Duodenal mucosa (tissue), 2 donors: ENCODE results near the gene LRRC4C.

Experiments
- H3K27ac ChIP-seq: one replicate; pipeline ENCODE4 v1.7.0; 2013; ENCODE audit warnings: low read depth, low read length
- H3K27me3 ChIP-seq, 2 donors: one replicate each; pipeline ENCODE4 v1.7.0; 2013; ENCODE audit warnings: low read length in 2 of 2, control low read depth in 1 of 2; ENCODE audit not compliant: insufficient read depth in 2 of 2, control insufficient read depth in 1 of 2
- H3K36me3 ChIP-seq, 2 donors: one replicate each; pipeline ENCODE4 v1.7.0; 2013; ENCODE audit warnings: low read length in 2 of 2, control low read depth in 1 of 2; ENCODE audit not compliant: insufficient read depth in 2 of 2, control insufficient read depth in 1 of 2
- H3K4me1 ChIP-seq, 2 donors: one replicate each; pipeline ENCODE4 v1.7.0; 2013; ENCODE audit warnings: low read length in 2 of 2, control low read depth in 1 of 2; ENCODE audit not compliant: insufficient read depth in 2 of 2, control insufficient read depth in 1 of 2
- H3K4me3 ChIP-seq, 2 donors: one replicate each; pipeline ENCODE4 v1.7.0; 2013; ENCODE audit warnings: low read length in 2 of 2, low read depth in 1 of 2
- H3K9ac ChIP-seq, 2 donors: one replicate each; pipeline ENCODE4 v1.7.0; 2013; ENCODE audit warnings: low read length in 2 of 2, low read depth in 1 of 2
- H3K9me3 ChIP-seq, 2 donors: one replicate each; pipeline ENCODE4 v1.7.0; 2013; ENCODE audit warnings: low read length in 2 of 2, control low read depth in 1 of 2; ENCODE audit not compliant: control insufficient read depth in 1 of 2

LRRC4C gene

DNA sequence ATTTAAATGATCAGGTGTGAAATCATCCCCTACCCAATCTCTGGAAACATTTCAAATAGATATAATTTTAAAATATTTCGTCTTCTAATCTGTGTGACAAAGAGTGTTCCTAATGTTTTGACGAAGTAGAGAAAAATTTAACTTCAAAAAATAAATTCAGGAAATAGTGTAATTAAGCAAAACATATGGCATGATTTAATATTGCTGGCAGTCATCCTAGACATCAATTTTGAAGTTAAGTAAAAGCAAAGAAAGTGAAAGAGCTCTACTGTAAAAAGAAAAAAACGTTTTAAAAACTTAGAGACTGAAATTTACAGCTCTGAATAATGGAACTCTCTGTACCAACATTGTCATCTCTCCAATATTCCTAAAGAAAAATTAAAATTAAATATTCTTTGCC is 1062.3 kb downstream of the LRRC4C start:
- no peaks in the 10 kb centered on the region for H3K27me3 ChIP-seq
- no peaks in the 10 kb centered on the region for H3K9me3 ChIP-seq
- H3K9ac ChIP-seq = no peak overlapping the region
- no peak overlapping the region for H3K27ac ChIP-seq
- H3K4me3 ChIP-seq = no peak overlapping the region
- no peaks in the 10 kb centered on the region for H3K36me3 ChIP-seq
- no peaks in the 10 kb centered on the region for H3K4me1 ChIP-seq

DNA sequence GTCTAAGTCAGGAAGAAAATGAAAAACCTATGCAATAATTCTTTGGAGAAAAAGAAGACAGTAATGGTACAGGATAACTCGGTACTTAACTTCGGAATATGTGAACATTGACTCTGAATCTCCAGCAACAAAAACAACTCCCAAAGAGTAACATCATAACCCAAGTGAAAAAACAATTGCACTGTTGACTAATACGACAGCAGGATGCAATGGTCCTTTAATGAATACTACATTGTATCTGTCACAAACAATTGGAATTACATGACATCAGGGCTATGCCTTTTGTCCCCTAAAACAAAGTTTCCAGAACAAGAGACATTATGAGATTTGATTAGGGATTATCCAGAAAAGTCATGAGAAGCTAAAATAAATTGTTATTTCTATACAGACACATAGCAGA is 1065.9 kb downstream of the LRRC4C start:
- Histone ChIP-seq H3K27me3 (no peaks in the 10 kb centered on the region), H3K9me3 (no peaks in the 10 kb centered on the region), H3K27ac (no peak overlapping the region), H3K4me3 (no peak overlapping the region), H3K4me1 (no peaks in the 10 kb centered on the region), H3K36me3 (no peaks in the 10 kb centered on the region), H3K9ac (no peak overlapping the region)

DNA sequence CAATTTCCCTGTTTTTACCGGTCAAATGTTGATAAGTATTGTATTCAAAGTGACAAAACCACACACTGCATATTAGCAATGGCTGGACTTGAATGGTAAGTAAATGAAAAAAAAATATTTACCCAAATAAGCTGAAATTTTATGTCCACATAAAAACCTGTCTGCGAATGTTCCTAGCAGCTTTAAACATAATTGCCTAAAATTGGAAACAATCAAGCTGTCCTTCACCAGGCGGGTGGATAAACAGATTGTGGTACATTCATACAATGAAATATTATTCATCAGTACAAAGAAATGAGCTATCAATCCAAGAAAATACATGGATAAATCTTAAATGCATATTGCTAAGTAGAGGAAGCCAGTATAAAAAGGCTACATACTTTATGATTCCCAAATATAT is 1067.8 kb downstream of the LRRC4C start:
- no peaks in the 10 kb centered on the region for H3K27me3 ChIP-seq
- H3K4me1 ChIP-seq = no peaks in the 10 kb centered on the region
- H3K9me3 ChIP-seq = no peaks in the 10 kb centered on the region
- H3K27ac ChIP-seq = no peak overlapping the region
- H3K4me3 ChIP-seq = no peak overlapping the region
- H3K36me3 ChIP-seq = no peaks in the 10 kb centered on the region
- no peak overlapping the region for H3K9ac ChIP-seq

DNA sequence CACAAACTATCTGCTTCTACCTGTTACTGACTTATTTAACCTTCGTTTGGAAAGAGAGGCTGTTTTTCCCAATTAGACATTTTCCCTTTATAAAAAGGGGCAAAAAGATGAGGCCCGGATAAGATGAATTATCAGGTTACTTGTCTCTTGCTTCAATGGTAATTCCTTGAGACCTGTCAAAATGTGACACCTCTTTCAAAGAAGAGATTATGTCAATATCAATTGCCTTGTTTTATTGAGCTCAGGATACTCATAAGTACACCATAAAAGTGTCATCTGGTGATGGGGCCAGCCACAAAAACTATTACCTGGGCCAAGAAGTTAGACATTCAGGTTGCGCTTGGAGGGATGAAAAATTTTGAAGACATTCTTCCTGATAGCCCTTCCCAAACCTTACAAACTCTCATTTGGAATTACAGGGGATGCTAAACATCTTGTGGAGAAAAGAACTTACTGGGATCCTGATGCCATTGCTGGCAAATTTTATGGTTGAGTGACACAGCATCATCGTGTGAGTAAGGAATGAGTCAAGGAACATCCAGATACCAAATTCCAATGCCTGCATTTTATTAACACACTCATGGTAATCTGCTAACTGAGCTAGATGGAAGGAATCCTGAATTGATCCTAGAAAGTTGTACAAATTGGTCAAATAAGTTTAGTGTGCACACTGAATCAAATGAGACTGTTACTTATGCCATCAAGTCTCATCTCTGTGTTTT is 1071.2 kb downstream of the LRRC4C start:
- Histone ChIP-seq H3K36me3 (no peaks in the 10 kb centered on the region), H3K27me3 (no peaks in the 10 kb centered on the region), H3K27ac (no peak overlapping the region), H3K9ac (no peak overlapping the region), H3K9me3 (no peaks in the 10 kb centered on the region), H3K4me1 (no peaks in the 10 kb centered on the region), H3K4me3 (no peak overlapping the region)

DNA sequence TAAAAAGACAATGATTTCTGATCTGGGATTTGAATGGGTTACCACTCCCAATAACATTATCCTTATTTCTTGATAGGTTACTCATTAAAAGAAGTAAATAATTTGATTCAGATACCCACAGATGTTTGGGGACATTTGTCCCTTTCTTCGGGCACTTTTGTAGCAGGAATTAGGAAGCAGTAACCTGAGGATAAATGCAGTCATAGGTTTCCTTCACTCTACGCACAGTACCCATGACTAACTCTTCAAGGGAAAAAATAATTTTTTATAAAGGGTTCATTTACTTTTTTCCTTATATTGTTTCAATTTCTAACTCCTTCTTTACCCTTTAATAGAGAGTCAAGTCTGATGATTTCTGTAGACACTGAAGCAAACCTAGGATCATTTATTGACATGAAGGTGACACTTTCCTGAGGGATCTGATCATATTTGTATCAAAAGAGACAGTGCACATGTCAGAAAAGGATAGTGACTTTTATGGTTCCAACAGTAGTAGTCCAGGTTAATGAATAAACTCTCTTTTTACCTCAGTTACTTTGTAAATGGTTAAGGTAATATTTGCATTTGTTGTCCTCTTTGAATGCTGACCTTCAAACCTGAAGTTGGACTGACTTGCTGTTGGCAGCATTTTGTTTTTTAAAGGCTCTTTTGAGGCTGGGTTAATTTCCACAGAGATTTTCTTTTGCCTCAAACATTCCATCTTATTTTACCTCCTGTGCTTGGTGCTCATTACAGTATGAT is 1072.0 kb downstream of the LRRC4C start:
- H3K4me3 ChIP-seq = no peak overlapping the region
- H3K9ac ChIP-seq = no peak overlapping the region
- no peaks in the 10 kb centered on the region for H3K4me1 ChIP-seq
- no peaks in the 10 kb centered on the region for H3K27me3 ChIP-seq
- no peaks in the 10 kb centered on the region for H3K9me3 ChIP-seq
- no peak overlapping the region for H3K27ac ChIP-seq
- H3K36me3 ChIP-seq = no peaks in the 10 kb centered on the region

DNA sequence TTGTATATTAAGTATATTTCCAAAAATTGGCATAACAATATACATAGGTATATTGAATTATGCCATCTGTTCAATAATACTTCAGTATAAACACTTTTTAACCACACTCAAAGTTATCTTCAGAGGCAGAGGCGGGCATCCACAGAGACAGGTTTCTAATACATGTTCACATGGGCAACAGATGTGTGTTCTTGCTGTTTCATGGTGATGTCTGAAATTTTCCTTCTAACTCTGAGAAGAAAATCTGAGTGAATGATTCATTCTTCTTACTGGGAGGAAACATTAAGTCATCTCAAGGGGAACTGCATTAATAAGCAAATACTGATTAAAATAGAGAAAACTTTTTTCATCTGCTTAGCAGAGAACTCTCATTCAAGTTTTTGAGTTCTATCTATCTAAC is 1074.5 kb downstream of the LRRC4C start:
- Histone ChIP-seq H3K9ac (no peak overlapping the region), H3K4me3 (no peak overlapping the region), H3K4me1 (no peaks in the 10 kb centered on the region), H3K36me3 (no peaks in the 10 kb centered on the region), H3K9me3 (no peaks in the 10 kb centered on the region), H3K27ac (no peak overlapping the region), H3K27me3 (no peaks in the 10 kb centered on the region)

DNA sequence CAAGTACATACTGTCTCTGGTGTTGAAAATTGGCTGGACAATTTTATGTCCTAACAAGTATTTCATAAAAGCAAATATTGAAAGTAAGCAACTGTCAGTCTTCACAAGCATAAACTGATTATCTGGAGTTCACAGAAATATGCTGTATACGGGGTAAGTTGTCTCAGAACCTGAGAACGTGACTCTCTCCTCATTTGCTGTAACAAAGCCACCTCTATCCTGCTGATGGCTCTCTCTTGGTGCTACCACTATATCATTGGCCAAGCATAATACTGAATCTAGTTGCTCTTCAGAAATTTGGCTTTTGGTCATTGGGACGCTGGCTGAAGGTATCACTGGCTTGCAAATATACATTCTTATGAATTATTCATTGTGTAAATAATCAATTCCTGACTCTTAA is 1078.0 kb downstream of the LRRC4C start:
- Histone ChIP-seq H3K27ac (no peak overlapping the region), H3K9ac (no peak overlapping the region), H3K9me3 (no peaks in the 10 kb centered on the region), H3K4me1 (no peaks in the 10 kb centered on the region), H3K36me3 (no peaks in the 10 kb centered on the region), H3K4me3 (no peak overlapping the region), H3K27me3 (no peaks in the 10 kb centered on the region)

DNA sequence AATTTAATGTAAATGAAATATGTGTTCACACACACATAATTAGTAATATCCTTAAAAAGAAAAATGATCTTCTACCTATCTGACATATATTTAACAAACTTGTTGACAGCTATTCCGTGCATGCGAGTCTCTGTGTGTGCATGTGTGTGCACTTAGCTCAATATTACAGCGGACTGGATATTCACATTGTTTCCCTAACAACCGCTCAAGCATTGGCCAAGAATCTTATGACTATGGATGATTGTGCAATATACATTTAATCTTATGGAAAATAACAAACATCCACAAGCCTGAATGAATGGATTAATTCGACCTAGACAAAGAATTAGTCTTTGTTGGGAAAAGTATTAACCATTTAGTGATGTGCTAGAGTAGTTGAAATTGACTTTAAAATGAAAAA is 1078.6 kb downstream of the LRRC4C start:
- Histone ChIP-seq H3K4me3 (no peak overlapping the region), H3K36me3 (no peaks in the 10 kb centered on the region), H3K4me1 (no peaks in the 10 kb centered on the region), H3K9me3 (no peaks in the 10 kb centered on the region), H3K27me3 (no peaks in the 10 kb centered on the region), H3K27ac (no peak overlapping the region), H3K9ac (no peak overlapping the region)

DNA sequence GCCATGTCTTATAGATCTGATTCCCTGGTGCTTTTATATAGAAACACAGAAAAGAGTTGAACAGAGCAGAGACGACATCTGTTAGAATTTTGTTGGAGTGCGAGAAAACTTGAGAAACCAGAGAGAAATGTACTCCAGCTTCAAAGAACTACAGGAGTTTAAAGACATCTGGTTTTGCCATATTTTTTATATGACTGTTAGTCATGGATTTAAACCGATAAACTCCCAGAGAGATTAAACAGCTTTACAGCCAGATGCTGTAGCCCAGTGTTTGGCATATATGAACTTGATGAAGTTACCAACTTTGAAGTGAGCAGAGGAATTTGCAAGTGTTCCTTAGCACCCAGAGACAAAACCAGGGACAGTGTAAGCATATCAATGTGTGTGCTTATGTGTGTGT is 1083.1 kb downstream of the LRRC4C start:
- H3K27me3 ChIP-seq = no peaks in the 10 kb centered on the region
- no peak overlapping the region for H3K4me3 ChIP-seq
- no peaks in the 10 kb centered on the region for H3K36me3 ChIP-seq
- H3K27ac ChIP-seq = no peak overlapping the region
- H3K9me3 ChIP-seq = no peaks in the 10 kb centered on the region
- no peaks in the 10 kb centered on the region for H3K4me1 ChIP-seq
- H3K9ac ChIP-seq = no peak overlapping the region

DNA sequence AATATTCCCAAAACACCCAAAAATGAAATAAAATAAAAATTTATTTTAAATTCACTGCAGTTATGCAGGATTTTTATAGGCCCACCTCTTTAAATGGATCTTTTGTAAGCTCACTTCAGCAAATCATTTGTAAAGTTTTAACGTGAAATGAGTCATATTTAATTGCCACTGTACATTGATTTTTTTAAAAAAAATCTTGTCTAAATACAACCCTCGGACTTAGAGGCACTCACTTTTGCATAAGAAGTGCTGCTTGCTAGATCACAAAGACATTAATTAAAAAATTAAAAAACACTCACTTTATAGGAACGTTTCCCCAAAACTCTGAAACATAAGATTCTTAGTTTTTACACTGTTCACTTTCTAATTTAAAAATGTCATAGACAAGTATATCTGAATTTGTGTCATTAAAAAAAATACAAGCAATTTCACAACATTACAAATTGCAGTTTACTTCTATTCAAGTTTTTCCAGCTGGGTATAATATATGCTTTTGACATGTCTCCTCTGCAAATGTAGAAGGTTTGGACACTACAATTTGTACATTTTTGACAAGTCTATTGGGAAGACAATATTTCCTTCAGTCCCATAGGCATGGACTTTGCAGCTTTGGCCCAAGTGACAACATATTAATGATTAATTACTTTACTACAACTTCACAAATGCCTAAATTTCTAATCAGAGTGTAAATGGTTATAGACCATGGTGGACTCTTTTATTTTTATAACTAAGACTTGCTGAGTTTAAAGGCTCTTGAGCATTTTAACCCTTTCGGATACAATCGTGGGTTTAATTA is 1088.4 kb downstream of the LRRC4C start:
- Histone ChIP-seq H3K27ac (no peak overlapping the region), H3K27me3 (no peaks in the 10 kb centered on the region), H3K9me3 (no peaks in the 10 kb centered on the region), H3K4me1 (no peaks in the 10 kb centered on the region), H3K4me3 (no peak overlapping the region), H3K9ac (no peak overlapping the region), H3K36me3 (no peaks in the 10 kb centered on the region)
